H9 (cell line): Measurements from ENCODE around the gene PSMB3. TPM values are rescaled to one million over a fixed set of nuclear protein-coding genes. Genes with fewer than 3 reads are reported as not detected.

ENCODE experiments used
- DNase-seq: peaks from one replicate; pipeline ENCODE4 v3.0.0-alpha.2; 2017
- H2AFZ ChIP-seq: one replicate; pipeline ENCODE4 v1.6.1; 2013; ENCODE audit warnings: mild to moderate bottlenecking, low read length, control low read depth, moderate library complexity
- H2AK5ac ChIP-seq: 2 replicates; pipeline ENCODE4 v1.6.1; 2013; ENCODE audit warnings: low read length, control low read depth, mixed read lengths; ENCODE audit not compliant: insufficient read length
- H2BK120ac ChIP-seq: one replicate; pipeline ENCODE4 v1.6.1; 2013; ENCODE audit warnings: low read depth, mild to moderate bottlenecking, low read length, control low read depth, inconsistent platforms; ENCODE audit not compliant: poor library complexity, severe bottlenecking
- H2BK12ac ChIP-seq: 2 replicates; pipeline ENCODE4 v1.6.1; 2013; ENCODE audit warnings: low read length, control low read depth, mixed read lengths, low read depth; ENCODE audit not compliant: insufficient read length
- H2BK15ac ChIP-seq: 2 replicates; pipeline ENCODE4 v1.6.1; 2013; ENCODE audit warnings: low read depth, low read length, control low read depth
- H2BK20ac ChIP-seq: one replicate; pipeline ENCODE4 v1.6.1; 2013; ENCODE audit warnings: low read depth, mild to moderate bottlenecking, low read length, control low read depth, inconsistent platforms; ENCODE audit not compliant: poor library complexity, severe bottlenecking
- H2BK5ac ChIP-seq: 2 replicates; pipeline ENCODE4 v1.6.1; 2013; ENCODE audit warnings: low read length, control low read depth, mixed read lengths; ENCODE audit not compliant: insufficient read length
- H3K14ac ChIP-seq: 2 replicates; pipeline ENCODE4 v1.6.1; 2013; ENCODE audit warnings: low read length, control low read depth; ENCODE audit not compliant: insufficient read depth
- H3K18ac ChIP-seq: 2 replicates; pipeline ENCODE4 v1.6.1; 2013; ENCODE audit warnings: low read depth, mild to moderate bottlenecking, mixed read lengths, low read length, control low read depth; ENCODE audit not compliant: insufficient read length
- H3K23ac ChIP-seq: 2 replicates; pipeline ENCODE4 v1.6.1; 2013; ENCODE audit warnings: low read length, control low read depth, mixed read lengths, low read depth; ENCODE audit not compliant: insufficient read length
- H3K23me2 ChIP-seq: 2 replicates; pipeline ENCODE4 v1.6.1; 2013; ENCODE audit warnings: low read depth, mild to moderate bottlenecking, mixed read lengths, low read length, control low read depth; ENCODE audit not compliant: insufficient read length, poor library complexity, severe bottlenecking
- H3K27ac ChIP-seq: 2 replicates; pipeline ENCODE4 v1.5.1; 2013; ENCODE audit warnings: low read length, control low read depth, mixed read lengths, low read depth; ENCODE audit not compliant: insufficient read length
- H3K27me3 ChIP-seq: 2 replicates; pipeline ENCODE4 v1.6.1; 2013; ENCODE audit warnings: low read length, control low read depth, inconsistent platforms; ENCODE audit not compliant: insufficient read depth
- H3K4ac ChIP-seq: 2 replicates; pipeline ENCODE4 v1.6.1; 2013; ENCODE audit warnings: low read depth, mild to moderate bottlenecking, control low read depth, inconsistent platforms, low read length, moderate library complexity
- H3K4me1 ChIP-seq: 2 replicates; pipeline ENCODE4 v1.6.1; 2013; ENCODE audit warnings: low read length, control low read depth, inconsistent platforms; ENCODE audit not compliant: insufficient read depth
- H3K4me2 ChIP-seq: 2 replicates; pipeline ENCODE4 v1.6.1; 2013; ENCODE audit warnings: low read length, control low read depth, mixed read lengths; ENCODE audit not compliant: insufficient read length, insufficient read depth
- H3K56ac ChIP-seq: 2 replicates; pipeline ENCODE4 v1.6.1; 2013; ENCODE audit warnings: low read depth, mild to moderate bottlenecking, mixed read lengths, low read length, control low read depth; ENCODE audit not compliant: insufficient read length
- H3K79me1 ChIP-seq: 2 replicates; pipeline ENCODE4 v1.6.1; 2013; ENCODE audit warnings: low read depth, mild to moderate bottlenecking, moderate library complexity, low read length, control low read depth, inconsistent platforms; ENCODE audit not compliant: insufficient read depth, poor library complexity, severe bottlenecking
- H3K79me2 ChIP-seq: 2 replicates; pipeline ENCODE4 v1.6.1; 2013; ENCODE audit warnings: low read length, control low read depth, inconsistent platforms; ENCODE audit not compliant: insufficient read depth
- H3K9ac ChIP-seq: 2 replicates; pipeline ENCODE4 v1.6.1; 2013; ENCODE audit warnings: low read length, control low read depth, mixed read lengths; ENCODE audit not compliant: insufficient read length; ENCODE audit errors: extremely low read depth
- H3K9me3 ChIP-seq: one replicate; pipeline ENCODE4 v1.6.1; 2013; ENCODE audit warnings: low read depth, low read length, inconsistent platforms; ENCODE audit not compliant: control insufficient read depth
- H3T11ph ChIP-seq: one replicate; pipeline ENCODE4 v1.6.1; 2013; ENCODE audit warnings: mild to moderate bottlenecking, low read length, control low read depth, inconsistent platforms
- H4K20me1 ChIP-seq: one replicate; pipeline ENCODE4 v1.6.1; 2013; ENCODE audit not compliant: control insufficient read depth, insufficient read length, insufficient read depth
- H4K5ac ChIP-seq: 2 replicates; pipeline ENCODE4 v1.6.1; 2013; ENCODE audit warnings: low read depth, mild to moderate bottlenecking, mixed read lengths, low read length, control low read depth; ENCODE audit not compliant: insufficient read length
- H4K8ac ChIP-seq: replicated peaks from 2 replicates; pipeline ENCODE4 v1.6.1; 2013; ENCODE audit warnings: low read length, control low read depth, mixed read lengths, low read depth; ENCODE audit not compliant: insufficient read length
- H4K91ac ChIP-seq: 2 replicates; pipeline ENCODE4 v1.6.1; 2013; ENCODE audit warnings: low read depth, mild to moderate bottlenecking, moderate library complexity, mixed read lengths, low read length, control low read depth; ENCODE audit not compliant: insufficient read length
- H3K27ac Mint-ChIP-seq, 3 experiments: 2 replicates in 2 of 3; 3 replicates in 1 of 3; pipeline ENCODE4 v1.8.0; 2020 to 2021; ENCODE audit warnings: mixed read lengths in 3 of 3, mild to moderate bottlenecking in 1 of 3, moderate library complexity in 1 of 3
- H3K27me3 Mint-ChIP-seq: 2 replicates; pipeline ENCODE4 v1.8.0; 2021; ENCODE audit warnings: low read depth, mild to moderate bottlenecking, moderate library complexity, mixed read lengths
- H3K36me3 Mint-ChIP-seq, 3 experiments: 2 replicates in 2 of 3; 3 replicates in 1 of 3; pipeline ENCODE4 v1.8.0; 2020 to 2021; ENCODE audit warnings: low read depth in 3 of 3, mixed read lengths in 3 of 3; ENCODE audit not compliant: insufficient read depth in 1 of 3
- H3K4me1 Mint-ChIP-seq, 2 experiments: 2 replicates each; pipeline ENCODE4 v1.8.0; 2020; ENCODE audit warnings: mixed read lengths in 2 of 2
- H3K4me3 Mint-ChIP-seq, 2 experiments: 2 replicates in 1 of 2; 3 replicates in 1 of 2; pipeline ENCODE4 v1.8.0; 2020 to 2021; ENCODE audit warnings: mild to moderate bottlenecking in 2 of 2, mixed read lengths in 2 of 2, moderate library complexity in 1 of 2
- H3K9me3 Mint-ChIP-seq, 2 experiments: 2 replicates in 1 of 2; 3 replicates in 1 of 2; pipeline ENCODE4 v1.8.0; 2020; ENCODE audit warnings: mild to moderate bottlenecking in 2 of 2, mixed read lengths in 2 of 2, moderate library complexity in 1 of 2
- WGBS: extraction: QIAGEN DNeasy Blood & Tissue Kit; methylation state at CpG from one replicate; pipeline ENCODE4 v1.1.7; 2013; ENCODE audit warnings: missing lambda C conversion rate, low lambda C conversion rate, mixed read lengths; ENCODE audit not compliant: insufficient read length; ENCODE audit errors: extremely low coverage; 5-methylcytosine and 5-hydroxymethylcytosine counted together
- total RNA-seq: library from RNA; stranded (reverse); gene quantifications from 2 replicates; pipeline ENCODE4 v1.2.1, GENCODE V29; 2021
- TF ChIP-seq, protein P1 (sequence below): fragments of 200-600 bp; sonication (generic); conservative IDR thresholded peaks from 3 replicates; pipeline ENCODE4 v1.8.0; 2021; ENCODE audit warnings: antibody characterized with exemption, mild to moderate bottlenecking

The PSMB3 gene
- total RNA-seq, 1 experiment from 2014 or later = 242 TPM

DNA sequence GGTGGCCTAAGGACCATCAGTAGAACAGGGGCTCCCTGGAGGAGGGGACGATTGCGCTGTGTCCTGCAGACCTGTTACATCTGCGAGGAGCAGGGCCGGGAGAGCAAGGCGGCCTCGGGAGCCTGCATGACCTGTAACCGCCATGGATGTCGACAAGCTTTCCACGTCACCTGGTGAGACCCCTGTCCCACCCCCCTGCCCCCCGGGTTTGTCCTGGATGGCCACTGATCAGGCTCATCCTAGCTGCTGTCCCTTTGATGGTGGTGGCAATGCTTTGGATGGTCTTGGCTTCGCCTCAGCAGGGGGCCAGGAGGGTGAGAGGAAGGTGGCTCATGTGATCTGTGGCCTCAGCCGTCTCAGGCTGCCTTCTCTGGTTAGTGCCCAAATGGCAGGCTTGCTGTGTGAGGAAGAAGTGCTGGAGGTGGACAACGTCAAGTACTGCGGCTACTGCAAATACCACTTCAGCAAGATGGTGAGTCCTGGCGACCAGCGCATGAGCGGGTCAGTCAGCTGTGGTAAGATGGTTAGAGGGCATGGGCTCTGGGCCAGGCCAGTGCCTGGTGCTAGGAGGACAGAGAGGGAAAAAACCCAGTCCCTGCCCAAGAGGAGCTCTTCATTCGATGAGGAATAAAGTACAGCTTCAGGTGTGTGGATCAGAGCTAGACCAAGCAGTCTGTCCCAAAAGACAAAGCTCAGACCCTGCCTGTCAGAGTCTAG lies 43.3 kb upstream of the PSMB3 start:
- Mint-ChIP-seq H3K27ac (no peak overlapping the region), H3K9me3 (no peaks in the 10 kb centered on the region; a peak in 2 of 5 replicates)
- no peak overlapping the region for H2BK5ac ChIP-seq

More for the DNA sequence above, 43.3 kb upstream of the PSMB3 start:
- H3K79me2 ChIP-seq = no peaks in the 10 kb centered on the region
- no peak overlapping the region for H3K4me2 ChIP-seq
- H4K5ac ChIP-seq = no peak overlapping the region
- Mint-ChIP-seq H3K27me3 (peaks cover 67% of the 10 kb centered on the region), H3K4me1 (peaks cover 36 to 68% of the 10 kb centered on the region in 2 experiments), H3K36me3 (peaks cover 0 to 12% (median 3%) of the 10 kb centered on the region in 3 experiments), H3K4me3 (no peak overlapping the region; a peak in 1 of 5 replicates)
- H2BK20ac ChIP-seq = no peak overlapping the region
- H2AK5ac ChIP-seq = no peak overlapping the region
- H2BK120ac ChIP-seq = no peak overlapping the region
- H2BK12ac ChIP-seq = no peak overlapping the region
- H2BK15ac ChIP-seq = no peak overlapping the region
- peaks cover 7% of the 10 kb centered on the region; the same call in 1 of the 2 replicates for H3K4me1 ChIP-seq
- H3K23me2 ChIP-seq = peaks cover 17% of the 10 kb centered on the region
- TF ChIP-seq, protein P1, sequence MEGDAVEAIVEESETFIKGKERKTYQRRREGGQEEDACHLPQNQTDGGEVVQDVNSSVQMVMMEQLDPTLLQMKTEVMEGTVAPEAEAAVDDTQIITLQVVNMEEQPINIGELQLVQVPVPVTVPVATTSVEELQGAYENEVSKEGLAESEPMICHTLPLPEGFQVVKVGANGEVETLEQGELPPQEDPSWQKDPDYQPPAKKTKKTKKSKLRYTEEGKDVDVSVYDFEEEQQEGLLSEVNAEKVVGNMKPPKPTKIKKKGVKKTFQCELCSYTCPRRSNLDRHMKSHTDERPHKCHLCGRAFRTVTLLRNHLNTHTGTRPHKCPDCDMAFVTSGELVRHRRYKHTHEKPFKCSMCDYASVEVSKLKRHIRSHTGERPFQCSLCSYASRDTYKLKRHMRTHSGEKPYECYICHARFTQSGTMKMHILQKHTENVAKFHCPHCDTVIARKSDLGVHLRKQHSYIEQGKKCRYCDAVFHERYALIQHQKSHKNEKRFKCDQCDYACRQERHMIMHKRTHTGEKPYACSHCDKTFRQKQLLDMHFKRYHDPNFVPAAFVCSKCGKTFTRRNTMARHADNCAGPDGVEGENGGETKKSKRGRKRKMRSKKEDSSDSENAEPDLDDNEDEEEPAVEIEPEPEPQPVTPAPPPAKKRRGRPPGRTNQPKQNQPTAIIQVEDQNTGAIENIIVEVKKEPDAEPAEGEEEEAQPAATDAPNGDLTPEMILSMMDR = no peak
- no peaks in the 10 kb centered on the region for H3K9me3 ChIP-seq
- H3K23ac ChIP-seq = no peak overlapping the region
- WGBS = no CpG with 5 or more reads among the region's 18 CpGs
- H3K4ac ChIP-seq = no peak overlapping the region
- no peaks in the 10 kb centered on the region for H3K79me1 ChIP-seq
- no peak overlapping the region for H3K18ac ChIP-seq
- no peak overlapping the region for H3K56ac ChIP-seq
- H2AFZ ChIP-seq = no peak overlapping the region
- peaks cover 26% of the 10 kb centered on the region; the same call in 1 of the 2 replicates for H3K27me3 ChIP-seq
- no peaks in the 10 kb centered on the region for H4K20me1 ChIP-seq
- H3T11ph ChIP-seq = no peak overlapping the region
- no peak overlapping the region for H4K8ac ChIP-seq
- H3K14ac ChIP-seq = no peak overlapping the region
- peak; percentile 31 for DNase-seq
- H3K9ac ChIP-seq = no peak overlapping the region
- no peak overlapping the region for H4K91ac ChIP-seq
- no peak overlapping the region for H3K27ac ChIP-seq
